WTC11 (cell line): ENCODE data around the gene COQ2. TPM values are rescaled to one million over a fixed set of nuclear protein-coding genes. Genes with fewer than 3 reads are reported as not detected.

Experiments
- ATAC-seq: fragments of 200-7000 bp; cut with Tn5 transposase; 2 replicates; pipeline ENCODE4 v1.10.0; 2021; ENCODE audit warnings: mild to moderate bottlenecking, moderate library complexity
- CTCF ChIA-PET: fragments of 300-600 bp; sonication (Branson Sonifier 250); formaldehyde crosslinking; loops from one replicate; lab custom pipeline; 2021; ENCODE audit warnings: antibody characterized with exemption; lab: Charles Lee
- POLR2A ChIA-PET: fragments of 350-600 bp; sonication (Branson Sonifier 250); formaldehyde crosslinking; loops from one replicate; lab custom pipeline; 2021; ENCODE audit warnings: antibody characterized with exemption; lab: Charles Lee
- DNase-seq: peaks from one replicate; pipeline ENCODE4 v3.0.0; 2021; ENCODE audit warnings: low spot score
- H3K27ac Mint-ChIP-seq: 2 replicates; pipeline ENCODE4 v1.8.0; 2021; ENCODE audit warnings: mixed read lengths
- H3K27me3 Mint-ChIP-seq: 2 replicates; pipeline ENCODE4 v1.8.0; 2021; ENCODE audit warnings: low read depth, mild to moderate bottlenecking, moderate library complexity, mixed read lengths
- H3K36me3 Mint-ChIP-seq: 2 replicates; pipeline ENCODE4 v1.8.0; 2021; ENCODE audit warnings: mixed read lengths
- H3K4me1 Mint-ChIP-seq: 2 replicates; pipeline ENCODE4 v1.8.0; 2022; ENCODE audit warnings: mixed read lengths
- H3K4me3 Mint-ChIP-seq: 2 replicates; pipeline ENCODE4 v1.8.0; 2021; ENCODE audit warnings: mild to moderate bottlenecking, moderate library complexity, mixed read lengths
- H3K9me3 Mint-ChIP-seq: 2 replicates; pipeline ENCODE4 v1.8.0; 2021; ENCODE audit warnings: mixed read lengths
- AFF4 ChIP-seq: sonication (generic); formaldehyde crosslinking; IDR thresholded peaks from 2 replicates; pipeline ENCODE4 v1.8.1; 2023; ENCODE audit warnings: mild to moderate bottlenecking, missing genetic modification reagents, borderline replicate concordance
- E2F5 ChIP-seq: sonication (generic); formaldehyde crosslinking; IDR thresholded peaks from 2 replicates; pipeline ENCODE4 v1.8.1; 2022; ENCODE audit warnings: mild to moderate bottlenecking, moderate library complexity, missing genetic modification reagents
- GRHL2 ChIP-seq: fragments of 250-450 bp; sonication (Bioruptor Pico); IDR thresholded peaks from 2 replicates; pipeline ENCODE4 v1.8.0; 2022; ENCODE audit warnings: mild to moderate bottlenecking, moderate library complexity; ENCODE audit not compliant: insufficient replicate concordance, severe bottlenecking
- NR1H2 ChIP-seq: sonication (generic); formaldehyde crosslinking; IDR thresholded peaks from 2 replicates; pipeline ENCODE4 v1.9.0; 2021; ENCODE audit warnings: mild to moderate bottlenecking, moderate library complexity, missing genetic modification reagents
- NR2C2 ChIP-seq: sonication (generic); formaldehyde crosslinking; IDR thresholded peaks from 2 replicates; pipeline ENCODE4 v1.8.0; 2022; ENCODE audit warnings: mild to moderate bottlenecking, missing genetic modification reagents
- PRDM15 ChIP-seq: sonication (generic); formaldehyde crosslinking; IDR thresholded peaks from 2 replicates; pipeline ENCODE4 v1.8.0; 2022; ENCODE audit warnings: missing genetic modification reagents
- RELA ChIP-seq: sonication (generic); formaldehyde crosslinking; IDR thresholded peaks from 2 replicates; pipeline ENCODE4 v1.8.1; 2022; ENCODE audit warnings: missing genetic modification reagents, mild to moderate bottlenecking, borderline replicate concordance
- TP53 ChIP-seq: sonication (generic); formaldehyde crosslinking; IDR thresholded peaks from 2 replicates; pipeline ENCODE4 v1.8.1; 2023; ENCODE audit warnings: mild to moderate bottlenecking, missing genetic modification reagents
- ZBTB43 ChIP-seq: sonication (generic); formaldehyde crosslinking; IDR thresholded peaks from 2 replicates; pipeline ENCODE4 v1.8.1; 2023; ENCODE audit warnings: mild to moderate bottlenecking, missing genetic modification reagents
- ZMAT4 ChIP-seq: fragments of 250-450 bp; sonication (Bioruptor Pico); IDR thresholded peaks from 2 replicates; pipeline ENCODE4 v1.9.0; 2021; ENCODE audit warnings: mild to moderate bottlenecking
- ZNF121 ChIP-seq: sonication (generic); formaldehyde crosslinking; IDR thresholded peaks from 2 replicates; pipeline ENCODE4 v1.8.0; 2023; ENCODE audit warnings: missing genetic modification reagents
- ZNF263 ChIP-seq: sonication (generic); formaldehyde crosslinking; IDR thresholded peaks from 2 replicates; pipeline ENCODE4 v1.8.1; 2022; ENCODE audit warnings: low read depth, mild to moderate bottlenecking, moderate library complexity, missing genetic modification reagents
- ZNF423 ChIP-seq: fragments of 250-450 bp; sonication (Bioruptor Pico); IDR thresholded peaks from 2 replicates; pipeline ENCODE4 v2.1.2; 2022; ENCODE audit warnings: mild to moderate bottlenecking, moderate library complexity
- ZNF425 ChIP-seq: fragments of 250-450 bp; sonication (Bioruptor Pico); conservative IDR thresholded peaks from 2 replicates; pipeline ENCODE4 v1.9.0; 2021; ENCODE audit warnings: mild to moderate bottlenecking
- ZNF512 ChIP-seq: sonication (generic); formaldehyde crosslinking; IDR thresholded peaks from 2 replicates; pipeline ENCODE4 v1.8.1; 2022; ENCODE audit warnings: missing genetic modification reagents, borderline replicate concordance
- total RNA-seq: library from RNA; stranded (reverse); gene quantifications from 3 replicates; pipeline ENCODE4 v1.2.3, GENCODE V29; 2021

Gene COQ2
- total RNA-seq, 1 experiment from 2014 or later, result 21.6 TPM

GRCh38 chr4:83267830-83268475 lies 16.6 kb downstream of the COQ2 start:
- Mint-ChIP-seq H3K27me3 (no peaks in the 10 kb centered on the region), H3K9me3 (no peaks in the 10 kb centered on the region), H3K4me3 (no peak overlapping the region), H3K27ac (no peak overlapping the region), H3K36me3 (peaks cover 6% of the 10 kb centered on the region), H3K4me1 (no peaks in the 10 kb centered on the region)
- POLR2A ChIA-PET, result no interaction called here
- CTCF ChIA-PET, result interaction anchor here (1.0 to 1.1 kb wide), 2 partner anchors 14 to 16 kb away, joined by 3 read pairs; partner anchors contain the start of gene COQ2
- DNase-seq (no peak), ATAC-seq (no peak)
- no peak for TF ChIP-seq GRHL2 (CRISPR knock-in tag)
- TF ChIP-seq PRDM15 (CRISPR knock-in tag), result no peak
- no peak for TF ChIP-seq RELA (CRISPR knock-in tag)
- no peak for TF ChIP-seq AFF4
- TF ChIP-seq, all 79 proteins: peak for 0

- H3K4me1 Mint-ChIP-seq, result no peaks in the 10 kb centered on the region
- H3K27ac Mint-ChIP-seq, result no peak overlapping the region
- ChIA-PET CTCF (interaction anchor here (1.0 to 1.1 kb wide), 2 partner anchors 15 to 17 kb away, joined by 3 read pairs; partner anchors contain the start of gene COQ2), POLR2A (no interaction called here)
- H3K36me3 Mint-ChIP-seq, result peaks cover 10% of the 10 kb centered on the region
- no peaks in the 10 kb centered on the region for H3K9me3 Mint-ChIP-seq
- no peak overlapping the region for H3K4me3 Mint-ChIP-seq
- ATAC-seq (no peak), DNase-seq (no peak)
- no peaks in the 10 kb centered on the region for H3K27me3 Mint-ChIP-seq
- TF ChIP-seq ZBTB43 (CRISPR knock-in tag), result no peak
- no peak for TF ChIP-seq E2F5
- TF ChIP-seq ZNF512 (CRISPR knock-in tag), result no peak
- TF ChIP-seq ZNF263, result no peak
- no peak for TF ChIP-seq NR1H2
- no peak for TF ChIP-seq ZNF423 (CRISPR knock-in tag)
- no peak for TF ChIP-seq TP53
- TF ChIP-seq ZNF121 (CRISPR knock-in tag), result no peak
- TF ChIP-seq NR2C2 (CRISPR knock-in tag), result no peak
- no peak for TF ChIP-seq ZNF425
- no peak for TF ChIP-seq ZMAT4 (CRISPR knock-in tag)
Observed at GRCh38 chr4:83267121-83267829, 17.3 kb downstream of the COQ2 start.
